ENCODE results near the gene CDK5R2. TPM values are rescaled to one million over a fixed set of nuclear protein-coding genes. Genes with fewer than 3 reads are reported as not detected.

CDK5R2 gene
- polyA plus RNA-seq, 2 of the 4 experiments (the other 2 are of a cell fraction) = 0.63 to 0.94 TPM

- Histone ChIP-seq H3K4me1 (peaks cover 41% of the 10 kb centered on the region), H3K4me3 (peak overlapping the region; percentile 64), H3K27ac (peak overlapping the region; percentile 56 to 73; a peak in 5 of 6 replicates), H3K9me3 (no peaks in the 10 kb centered on the region), H3K4me2 (peak overlapping the region; percentile 98)
- WGBS (ENCODE audit: missing lambda C conversion rate) = no CpG with 5 or more reads among the region's 67 CpGs
- TF ChIP-seq RNF2 (IDR thresholded peaks at IDR 0.05; ENCODE audit: borderline replicate concordance, low read depth) = 0 out of 2 replicates have a peak, but pooled peaks have one; percentile 36
- no peak for TF ChIP-seq TFCP2L1 (CRISPR knock-in tag; IDR thresholded peaks at IDR 0.05)
- no peak for TF ChIP-seq CHD4 (IDR thresholded peaks at IDR 0.05; ENCODE audit: borderline replicate concordance)
- ChIA-PET POLR2A (interaction anchor here (2.1 kb wide), 1 partner anchor 20 kb away, joined by 8 read pairs; no protein-coding TSS in a partner anchor), CTCF (interaction anchor here (1.1 to 12.4 kb wide), 7 partner anchors 19 to 108 kb away, joined by 3 to 140 read pairs (median 8); no protein-coding TSS in a partner anchor)
- FAIRE-seq (no peak), DNase-seq (ENCODE audit: low read depth in 1 of 2, low spot score in 1 of 2) (no peak), ATAC-seq (peak in 1 of 2 experiments; percentile 15; a peak in 3 of 6 replicates)
Observed at GRCh38 chr2:218959761-218960308, 369 bp downstream of the CDK5R2 start.

GRCh38 chr2:218960309-218961165 lies 1.1 kb downstream of the CDK5R2 start:
- peak overlapping the region; percentile 64 for H3K4me3 ChIP-seq
- no peaks in the 10 kb centered on the region for H3K9me3 ChIP-seq
- H3K4me2 ChIP-seq = peak overlapping the region; percentile 98
- 10% methylated on average over 38 of the region's 87 CpGs for WGBS (ENCODE audit: missing lambda C conversion rate)
- ATAC-seq = peak in 1 of 2 experiments; percentile 7; a peak in 2 of 6 replicates
- peak overlapping the region in 1 of 2 experiments; percentile 73; a peak in 3 of 6 replicates for H3K27ac ChIP-seq
- peaks cover 42% of the 10 kb centered on the region for H3K4me1 ChIP-seq
- TF ChIP-seq HDAC2 (IDR thresholded peaks at IDR 0.05) (no peak), HOXA7 (CRISPR knock-in tag; IDR thresholded peaks at IDR 0.05) (no peak), EP300 (IDR thresholded peaks at IDR 0.05) (no peak), HOXB13 (CRISPR knock-in tag; IDR thresholded peaks at IDR 0.05; ENCODE audit: low read depth) (no peak), HES2 (IDR thresholded peaks at IDR 0.05) (no peak), RARB (CRISPR knock-in tag; IDR thresholded peaks at IDR 0.05) (no peak)
- CTCF ChIA-PET = interaction anchor here (0.9 to 12.4 kb wide), 6 partner anchors 19 to 108 kb away, joined by 3 to 140 read pairs (median 3); no protein-coding TSS in a partner anchor
- POLR2A ChIA-PET = interaction anchor here (2.1 kb wide), 1 partner anchor 20 kb away, joined by 8 read pairs; no protein-coding TSS in a partner anchor
- DNase-seq (ENCODE audit: low read depth in 1 of 2, low spot score in 1 of 2) = no peak
- no peak for FAIRE-seq

GRCh38 chr2:218961229-218961628 lies 1.8 kb downstream of the CDK5R2 start:
- DNase-seq (ENCODE audit: low read depth in 1 of 2, low spot score in 1 of 2) (no peak), ATAC-seq (no peak), FAIRE-seq (no peak)
- ChIA-PET CTCF (interaction anchor here (0.9 to 12.4 kb wide), 5 partner anchors 18 to 63 kb away, joined by 3 to 140 read pairs (median 4); no protein-coding TSS in a partner anchor), POLR2A (no interaction called here)
- H3K9me3 ChIP-seq = no peaks in the 10 kb centered on the region
- 12% methylated on average over 4 of the region's 4 CpGs for WGBS (ENCODE audit: missing lambda C conversion rate)
- H3K4me2 ChIP-seq = peak overlapping the region; percentile 98
- H3K4me3 ChIP-seq = peak overlapping the region; percentile 64
- TF ChIP-seq FOXS1 (CRISPR knock-in tag; IDR thresholded peaks at IDR 0.05) = no peak
- no peak for TF ChIP-seq MYC (IDR thresholded peaks at IDR 0.05; ENCODE audit: borderline replicate concordance, low read length)
- no peak for TF ChIP-seq RARB (CRISPR knock-in tag; IDR thresholded peaks at IDR 0.05)
- no peak for TF ChIP-seq PHF8 (IDR thresholded peaks at IDR 0.05; ENCODE audit: borderline replicate concordance, low read depth)
- no peak for TF ChIP-seq GATA3 (IDR thresholded peaks at IDR 0.05; ENCODE audit: borderline replicate concordance)
- no peak for TF ChIP-seq TFCP2L1 (CRISPR knock-in tag; IDR thresholded peaks at IDR 0.05)
- no peak for TF ChIP-seq RFX5 (IDR thresholded peaks at IDR 0.05)
- TF ChIP-seq HES2 (IDR thresholded peaks at IDR 0.05) = no peak
- TF ChIP-seq EHMT2 (IDR thresholded peaks at IDR 0.05; ENCODE audit: low read depth) = no peak
- TF ChIP-seq HOXB13 (CRISPR knock-in tag; IDR thresholded peaks at IDR 0.05; ENCODE audit: low read depth) = no peak
- no peak for TF ChIP-seq HOXB5 (CRISPR knock-in tag; IDR thresholded peaks at IDR 0.05)
- TF ChIP-seq KDM5A (IDR thresholded peaks at IDR 0.05) = no peak
- H3K27ac ChIP-seq = no peak overlapping the region; a peak in 1 of 6 replicates
- H3K4me1 ChIP-seq = peaks cover 42% of the 10 kb centered on the region

Data from A549 (cell line).